GM12872 (cell line): Measurements from ENCODE around the gene LRRC2.

Experiments
- CTCF ChIP-seq: IDR thresholded peaks from 3 replicates; pipeline ENCODE4 v1.5.1; 2011; ENCODE audit warnings: low read depth, mild to moderate bottlenecking, low read length, moderate library complexity; ENCODE audit not compliant: insufficient read depth

Gene LRRC2

DNA sequence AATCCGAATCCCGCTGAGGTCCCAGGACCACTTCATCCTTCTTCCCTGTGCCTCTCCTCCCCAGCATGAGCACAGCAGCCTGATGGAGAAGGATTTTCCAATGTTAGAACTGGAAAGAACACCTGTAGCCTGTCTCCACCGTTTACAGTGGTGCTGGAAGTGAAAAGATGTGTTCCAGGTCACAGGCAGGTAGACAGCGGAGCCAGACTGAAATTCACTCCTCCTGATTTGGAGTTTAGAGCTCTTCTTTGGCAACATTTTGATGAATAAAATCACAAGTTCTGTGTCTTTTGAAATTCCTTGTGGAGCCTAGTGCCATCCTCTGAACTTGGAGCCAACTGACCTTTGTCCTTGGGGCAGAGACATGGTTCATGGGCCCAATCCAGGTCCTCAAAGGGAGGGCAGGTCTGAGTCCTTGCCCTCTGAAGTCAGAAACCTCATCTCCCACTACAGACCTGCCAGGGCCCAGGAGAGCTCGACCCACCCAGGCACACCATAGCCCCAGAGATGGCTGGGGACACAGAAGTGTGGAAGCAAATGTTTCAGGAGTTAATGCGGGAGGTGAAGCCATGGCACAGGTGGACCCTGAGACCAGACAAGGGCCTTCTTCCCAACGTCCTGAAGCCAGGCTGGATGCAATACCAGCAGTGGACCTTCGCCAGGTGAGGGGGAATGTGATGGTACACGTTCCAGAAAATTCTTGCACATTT, 68.4 kb downstream of the LRRC2 start, which contains the start of gene RTP3:
RTP3 (plus strand) TSS at position 421 of the 710 bp plus-strand sequence; CDS start at position 508, 87 bp downstream.
- no peak for TF ChIP-seq CTCF

- peak; percentile 60 for TF ChIP-seq CTCF
These were observed 69.2 kb downstream of the LRRC2 start for GRCh38 chr3:46496746-46497555.

DNA sequence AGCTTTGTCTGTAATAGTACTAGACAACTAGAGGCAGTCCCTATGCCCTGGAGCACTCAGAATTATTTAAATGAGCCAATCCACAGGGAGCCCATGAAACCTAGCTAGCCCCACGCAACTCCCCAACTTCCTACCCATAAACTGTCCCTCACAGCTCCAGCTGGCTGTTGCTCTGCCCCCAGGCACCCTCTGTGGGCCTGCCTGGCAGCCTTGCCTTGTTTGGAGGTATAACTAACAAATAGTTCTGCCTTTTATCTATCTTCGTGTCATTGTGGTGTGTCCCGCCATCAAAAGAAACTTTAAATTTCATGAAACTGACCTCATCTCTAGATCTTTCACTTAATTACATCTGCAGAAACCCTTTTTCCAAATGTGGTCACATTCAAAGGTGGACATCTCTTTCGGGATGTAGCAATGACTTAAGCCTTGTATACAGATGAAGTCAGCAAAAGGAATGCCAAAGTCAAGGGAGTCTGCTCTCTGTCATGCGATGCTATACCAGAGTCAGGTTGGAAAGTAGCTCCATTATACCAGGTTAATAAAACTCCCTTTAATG, 70.1 kb downstream of the LRRC2 start:
- no peak for TF ChIP-seq CTCF

GRCh38 chr3:46492890-46493547, 73.1 kb downstream of the LRRC2 start:
- no peak for TF ChIP-seq CTCF

DNA sequence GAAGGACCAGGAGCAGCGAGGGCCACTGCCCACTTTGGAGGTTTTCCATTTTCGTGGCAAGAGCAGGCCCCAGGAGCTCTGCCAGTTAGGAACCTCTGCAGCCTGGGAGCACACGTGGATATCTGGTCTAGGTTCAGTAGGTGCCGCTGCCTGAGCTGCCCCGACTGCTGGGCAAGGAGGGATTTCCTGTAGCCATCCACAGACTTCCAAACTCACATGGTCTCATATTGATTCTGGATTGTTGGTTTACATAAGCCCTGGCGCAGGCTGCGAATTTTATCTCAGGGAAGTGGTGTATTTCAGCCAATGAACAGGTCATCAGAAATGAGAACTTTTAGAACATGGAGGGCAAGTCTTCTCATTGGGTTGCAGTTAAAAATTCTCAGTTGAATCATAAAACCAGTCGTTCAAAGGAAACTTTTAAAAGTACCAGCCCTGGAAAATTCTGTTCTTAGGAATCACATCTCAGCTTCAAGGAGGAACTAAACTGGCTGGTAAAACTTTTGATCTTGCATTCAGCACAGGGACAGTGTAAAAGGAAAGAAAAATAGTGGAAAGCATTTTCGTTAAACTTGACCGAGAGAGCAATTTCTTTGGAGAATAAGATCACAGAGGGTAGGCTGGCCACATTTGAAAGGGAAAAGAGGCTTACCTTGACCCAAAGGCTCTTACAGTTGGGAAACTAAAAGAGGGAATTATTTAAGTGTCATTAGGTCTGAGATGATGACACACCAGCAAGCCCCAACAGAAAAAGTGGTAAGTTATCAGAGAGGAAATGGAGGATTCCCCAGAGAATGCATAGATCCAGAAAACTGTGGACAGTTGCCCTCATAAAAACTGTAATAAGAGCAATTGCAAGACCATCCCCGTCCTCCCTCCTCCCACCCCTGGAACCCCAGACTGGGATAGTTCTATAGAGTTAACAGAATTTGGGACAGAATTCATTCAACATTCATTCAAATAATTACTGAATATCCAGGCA, 74.7 kb downstream of the LRRC2 start:
- TF ChIP-seq CTCF: no peak

DNA sequence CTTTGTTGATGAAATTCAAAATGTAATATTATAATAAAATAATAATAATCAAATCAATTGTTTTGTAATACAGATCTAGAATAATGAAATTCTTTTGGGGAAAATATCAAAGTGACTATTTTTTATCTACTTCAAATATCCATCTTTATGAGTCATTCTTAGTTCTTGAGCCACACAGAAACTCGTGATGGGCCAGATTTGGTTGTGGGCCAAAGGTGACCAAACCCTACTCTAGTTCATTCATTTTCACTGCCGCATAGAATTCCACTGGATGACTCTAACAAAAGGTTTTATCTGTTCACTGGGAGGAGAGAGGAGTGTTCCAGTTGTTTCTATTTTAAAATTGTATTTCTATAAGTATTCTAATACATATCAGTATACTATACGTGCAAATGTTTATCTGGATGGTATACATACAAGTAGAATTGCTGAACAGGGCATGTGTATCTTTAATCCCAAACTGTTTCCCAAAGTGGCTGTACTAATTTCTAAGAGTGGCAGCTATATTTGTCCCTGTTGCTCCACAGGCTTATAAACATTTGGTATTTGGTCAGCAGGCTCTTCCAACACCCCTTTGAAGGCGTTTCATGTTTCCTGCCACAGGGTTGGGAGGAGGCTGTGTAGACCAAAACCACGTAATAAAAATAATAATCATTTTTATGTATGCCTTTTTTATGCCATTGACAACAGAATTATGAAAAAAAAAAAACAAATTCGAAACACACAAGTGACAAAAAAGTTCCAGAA, 75.6 kb downstream of the LRRC2 start:
- no peak for TF ChIP-seq CTCF
